Urinary bladder (tissue), 4 donors: ENCODE results near the gene SKA3. TPM values are rescaled to one million over a fixed set of nuclear protein-coding genes. Genes with fewer than 3 reads are reported as not detected.
A peak's percentile ranks its signal among the peaks of the same experiment; 100 is the strongest.
"Not testable (repeated sequence)": the region's sequence is repeated elsewhere in the genome, so short reads cannot be mapped to it uniquely, and the experiment has no call there.

Source experiments
- DNase-seq: peaks from one replicate; pipeline ENCODE4 v3.0.0-alpha.2; 2015; ENCODE audit errors: extremely low spot score
- H3K27ac ChIP-seq: one replicate; pipeline ENCODE4 v1.5.1; 2013; ENCODE audit warnings: low read depth, mild to moderate bottlenecking, moderate library complexity
- H3K36me3 ChIP-seq: one replicate; pipeline ENCODE4 v1.6.1; 2013; ENCODE audit warnings: mild to moderate bottlenecking, moderate library complexity; ENCODE audit not compliant: insufficient read depth
- H3K4me1 ChIP-seq: one replicate; pipeline ENCODE4 v1.6.1; 2013; ENCODE audit warnings: mild to moderate bottlenecking, moderate library complexity; ENCODE audit not compliant: insufficient read depth
- H3K4me3 ChIP-seq: one replicate; pipeline ENCODE4 v1.5.1; 2013; ENCODE audit warnings: low read depth, low read length
- WGBS: extraction: QIAGEN DNeasy Blood & Tissue Kit; methylation state at CpG from one replicate; pipeline ENCODE4 v1.1.7; 2013; 5-methylcytosine and 5-hydroxymethylcytosine counted together
- polyA plus RNA-seq: library from polyadenylated mRNA; stranded (reverse); fragments of 200-250 nt; gene quantifications from one replicate; pipeline ENCODE4 v1.2.3, GENCODE V29; 2013
- total RNA-seq: library from RNA; depleted of rRNA; stranded (reverse); fragments of >200 nt; gene quantifications from one replicate; pipeline ENCODE4 v1.2.3, GENCODE V29; 2014
- donor health status: healthy with polysubstance abuse.
- donor health status: healthy.

Gene SKA3
- 16.7 TPM for total RNA-seq
- polyA plus RNA-seq = 0.22 TPM

GRCh38 chr13:21176215-21176981 lies at the start of gene SKA3, which contains the start of gene MRPL57:
SKA3 (minus strand) TSS chr13:21176552; CDS start chr13:21176477, 75 bp downstream.
MRPL57 (plus strand) TSS chr13:21176658; CDS start chr13:21176917, 259 bp downstream.
- peak within 1 kb of the TSS; percentile 93 for H3K27ac ChIP-seq
- peak within 1 kb of the TSS; percentile 77 for H3K4me3 ChIP-seq
- WGBS = under 1% methylated on average over 93 of the region's 93 CpGs
- H3K4me1 ChIP-seq = no peaks in the 10 kb centered on the region
- no peaks in the 10 kb centered on the region for H3K36me3 ChIP-seq
- DNase-seq = peak; percentile 76

- no peak overlapping the region for H3K4me3 ChIP-seq
- H3K4me1 ChIP-seq = no peaks in the 10 kb centered on the region
- no peak for DNase-seq
- no peaks in the 10 kb centered on the region for H3K36me3 ChIP-seq
- WGBS = 80% methylated on average over 6 of the region's 6 CpGs
- H3K27ac ChIP-seq = no peak overlapping the region
Observed at GRCh38 chr13:21225082-21225481, 48.7 kb upstream of the SKA3 start.

- H3K4me1 ChIP-seq = no peaks in the 10 kb centered on the region
- no peak overlapping the region for H3K4me3 ChIP-seq
- H3K27ac ChIP-seq = no peak overlapping the region
- no peaks in the 10 kb centered on the region for H3K36me3 ChIP-seq
- no peak for DNase-seq
Observed at GRCh38 chr13:21221268-21221667, 44.9 kb upstream of the SKA3 start.

- DNase-seq, H3K4me1 ChIP-seq, H3K27ac ChIP-seq, H3K4me3 ChIP-seq, H3K36me3 ChIP-seq: not testable (repeated sequence)
- 60% methylated on average over 3 of the region's 3 CpGs for WGBS
Observed at GRCh38 chr13:21219716-21220115, 43.4 kb upstream of the SKA3 start.

GRCh38 chr13:21219036-21219381 lies 42.7 kb upstream of the SKA3 start:
- no peak for DNase-seq
- 70% methylated on average over 3 of the region's 3 CpGs for WGBS
- Histone ChIP-seq H3K4me1 (no peaks in the 10 kb centered on the region), H3K4me3 (no peak overlapping the region), H3K27ac (no peak overlapping the region), H3K36me3 (no peaks in the 10 kb centered on the region)

- WGBS = 52% methylated on average over 7 of the region's 7 CpGs
- no peak overlapping the region for H3K27ac ChIP-seq
- DNase-seq = no peak
Observed at GRCh38 chr13:21218351-21219035, 42.1 kb upstream of the SKA3 start.

GRCh38 chr13:21216332-21216731 lies 40.0 kb upstream of the SKA3 start:
- no peak for DNase-seq
- Histone ChIP-seq H3K36me3 (no peaks in the 10 kb centered on the region), H3K4me1 (no peaks in the 10 kb centered on the region), H3K27ac (no peak overlapping the region), H3K4me3 (no peak overlapping the region)
- WGBS = 15% methylated on average over 13 of the region's 13 CpGs

More at GRCh38 chr13:21218351-21219035, 42.1 kb upstream of the SKA3 start:
- Histone ChIP-seq H3K36me3 (no peaks in the 10 kb centered on the region), H3K4me3 (no peak overlapping the region), H3K4me1 (no peaks in the 10 kb centered on the region)

- not testable (repeated sequence) for H3K36me3 ChIP-seq, H3K27ac ChIP-seq, H3K4me3 ChIP-seq, H3K4me1 ChIP-seq, DNase-seq
- 60% methylated on average over 6 of the region's 6 CpGs for WGBS
Observed at GRCh38 chr13:21215419-21215818, 39.1 kb upstream of the SKA3 start.

GRCh38 chr13:21212138-21212775 lies 35.9 kb upstream of the SKA3 start:
- WGBS = 86% methylated on average over 7 of the region's 7 CpGs
- no peak for DNase-seq
- Histone ChIP-seq H3K4me1 (no peaks in the 10 kb centered on the region), H3K36me3 (no peaks in the 10 kb centered on the region), H3K27ac (no peak overlapping the region), H3K4me3 (no peak overlapping the region)

GRCh38 chr13:21208652-21209154 lies 32.4 kb upstream of the SKA3 start:
- 80% methylated on average over 3 of the region's 3 CpGs for WGBS
- no peak overlapping the region for H3K4me3 ChIP-seq
- DNase-seq = no peak
- H3K36me3 ChIP-seq = no peaks in the 10 kb centered on the region
- H3K27ac ChIP-seq = no peak overlapping the region
- no peaks in the 10 kb centered on the region for H3K4me1 ChIP-seq

- 53% methylated on average over 3 of the region's 3 CpGs for WGBS
- Histone ChIP-seq H3K36me3 (no peaks in the 10 kb centered on the region), H3K4me1 (no peaks in the 10 kb centered on the region), H3K4me3 (no peak overlapping the region), H3K27ac (no peak overlapping the region)
- DNase-seq = no peak
Observed at GRCh38 chr13:21202767-21203531, 26.6 kb upstream of the SKA3 start.

GRCh38 chr13:21201456-21202190 lies 25.3 kb upstream of the SKA3 start:
- H3K4me3 ChIP-seq, H3K27ac ChIP-seq: not testable (repeated sequence)

GRCh38 chr13:21198391-21198790 lies 22.0 kb upstream of the SKA3 start:
- not testable (repeated sequence) for H3K4me3 ChIP-seq, H3K27ac ChIP-seq, H3K4me1 ChIP-seq, H3K36me3 ChIP-seq, DNase-seq
- WGBS = 75% methylated on average over 4 of the region's 4 CpGs

More at GRCh38 chr13:21201456-21202190, 25.3 kb upstream of the SKA3 start:
- H3K4me1 ChIP-seq, H3K36me3 ChIP-seq, DNase-seq: not testable (repeated sequence)
